Raji (cell line): Measurements from ENCODE around the gene SGCG.

ENCODE experiments used
- POLR2A ChIP-seq: IDR thresholded peaks from 2 replicates; pipeline ENCODE4 v1.6.1; 2011; ENCODE audit warnings: low read depth, low read length, control low read depth; ENCODE audit not compliant: insufficient read depth

Gene SGCG

GRCh38 chr13:23289917-23290357 lies 109.2 kb downstream of the SGCG start:
- no peak for TF ChIP-seq POLR2A

GRCh38 chr13:23292586-23292985 lies 111.8 kb downstream of the SGCG start:
- TF ChIP-seq POLR2A, result no peak

GRCh38 chr13:23319883-23320224 lies 139.1 kb downstream of the SGCG start:
- no peak for TF ChIP-seq POLR2A

- no peak for TF ChIP-seq POLR2A
These were observed 140.3 kb downstream of the SGCG start for GRCh38 chr13:23320926-23321534.

- no peak for TF ChIP-seq POLR2A
These were observed 140.9 kb downstream of the SGCG start for GRCh38 chr13:23321535-23322241.

- TF ChIP-seq POLR2A, result no peak
These were observed 141.9 kb downstream of the SGCG start for GRCh38 chr13:23322353-23323336.

- no peak for TF ChIP-seq POLR2A
These were observed 143.3 kb downstream of the SGCG start for GRCh38 chr13:23323946-23324709.

- no peak for TF ChIP-seq POLR2A
These were observed 144.4 kb downstream of the SGCG start for GRCh38 chr13:23325191-23325590.

GRCh38 chr13:23330356-23330755 lies 149.6 kb downstream of the SGCG start:
- no peak for TF ChIP-seq POLR2A

- no peak for TF ChIP-seq POLR2A
These were observed 158.4 kb downstream of the SGCG start for GRCh38 chr13:23339225-23339624.

GRCh38 chr13:23344931-23345595 lies 164.3 kb downstream of the SGCG start:
- no peak for TF ChIP-seq POLR2A

- TF ChIP-seq POLR2A, result no peak
These were observed 166.8 kb downstream of the SGCG start for GRCh38 chr13:23347601-23348000.

- TF ChIP-seq POLR2A, result no peak
These were observed 167.7 kb downstream of the SGCG start for GRCh38 chr13:23348262-23349127.
